Mesenchymal stem cell (in vitro differentiated cells and primary cell): ENCODE results near the gene HIPK3.
A peak's percentile ranks its signal among the peaks of the same experiment; 100 is the strongest.

ENCODE experiments used
- DNase-seq: peaks from one replicate; pipeline ENCODE4 v3.0.0-alpha.2; 2013
- H2AFZ ChIP-seq: one replicate; pipeline ENCODE4 v1.6.1; 2013; ENCODE audit warnings: low read depth, mild to moderate bottlenecking, control low read depth, inconsistent platforms, low read length, moderate library complexity
- H2AK5ac ChIP-seq: 2 replicates; pipeline ENCODE4 v1.6.1; 2013; ENCODE audit warnings: low read length, moderate library complexity, mild to moderate bottlenecking, inconsistent platforms; ENCODE audit not compliant: severe bottlenecking
- H2BK120ac ChIP-seq: one replicate; pipeline ENCODE4 v1.6.1; 2013; ENCODE audit warnings: low read depth, mild to moderate bottlenecking, inconsistent platforms, low read length, moderate library complexity
- H2BK12ac ChIP-seq, 2 experiments: one replicate each; pipeline ENCODE4 v1.6.1; 2013; ENCODE audit warnings: inconsistent platforms in 2 of 2, low read length in 2 of 2, mild to moderate bottlenecking in 2 of 2, moderate library complexity in 2 of 2, control low read depth in 1 of 2
- H2BK15ac ChIP-seq: one replicate; pipeline ENCODE4 v1.6.1; 2013; ENCODE audit warnings: mild to moderate bottlenecking, low read depth, inconsistent platforms; ENCODE audit not compliant: poor library complexity, severe bottlenecking
- H2BK5ac ChIP-seq: 2 replicates; pipeline ENCODE4 v1.6.1; 2013; ENCODE audit warnings: low read depth, mild to moderate bottlenecking, low read length, control low read depth, inconsistent platforms; ENCODE audit not compliant: poor library complexity, severe bottlenecking
- H3K14ac ChIP-seq, 2 experiments: one replicate each; pipeline ENCODE4 v1.6.1; 2013; ENCODE audit warnings: inconsistent platforms in 2 of 2, low read length in 2 of 2, control low read depth in 1 of 2, mild to moderate bottlenecking in 1 of 2, moderate library complexity in 1 of 2
- H3K18ac ChIP-seq, 2 experiments: one replicate each; pipeline ENCODE4 v1.6.1; 2013; ENCODE audit warnings: inconsistent platforms in 2 of 2, low read length in 2 of 2, control low read depth in 1 of 2, low read depth in 1 of 2, mild to moderate bottlenecking in 1 of 2
- H3K23ac ChIP-seq, 2 experiments: one replicate each; pipeline ENCODE4 v1.6.1; 2013; ENCODE audit warnings: inconsistent platforms in 2 of 2, low read length in 2 of 2, mild to moderate bottlenecking in 2 of 2, moderate library complexity in 2 of 2, control low read depth in 1 of 2
- H3K27ac ChIP-seq: 2 replicates; pipeline ENCODE4 v1.5.1; 2013; ENCODE audit warnings: mild to moderate bottlenecking, moderate library complexity, low read length, control low read depth, inconsistent platforms; ENCODE audit not compliant: poor library complexity, severe bottlenecking
- H3K27me3 ChIP-seq, 2 experiments: 2 replicates each; pipeline versions ENCODE4 v1.6.1 to v1.7.0; 2013; ENCODE audit warnings: low read length in 2 of 2, mild to moderate bottlenecking in 2 of 2, moderate library complexity in 2 of 2, control low read depth in 1 of 2, inconsistent platforms in 1 of 2; ENCODE audit not compliant: control insufficient read depth in 1 of 2, insufficient read depth in 1 of 2
- H3K36me3 ChIP-seq, 2 experiments: 2 replicates each; pipeline versions ENCODE4 v1.6.1 to v1.7.0; 2013; ENCODE audit warnings: low read length in 2 of 2, control low read depth in 1 of 2, inconsistent platforms in 1 of 2, low read depth in 1 of 2, mild to moderate bottlenecking in 1 of 2; ENCODE audit not compliant: insufficient read depth in 2 of 2, control insufficient read depth in 1 of 2
- H3K4ac ChIP-seq, 2 experiments: one replicate each; pipeline ENCODE4 v1.6.1; 2013; ENCODE audit warnings: inconsistent platforms in 2 of 2, low read length in 2 of 2, mild to moderate bottlenecking in 2 of 2, moderate library complexity in 2 of 2, control low read depth in 1 of 2, low read depth in 1 of 2
- H3K4me1 ChIP-seq: 2 replicates; pipeline ENCODE4 v1.6.1; 2013; ENCODE audit warnings: low read depth, low read length, control low read depth; ENCODE audit not compliant: control insufficient read depth, insufficient read depth
- H3K4me2 ChIP-seq: 2 replicates; pipeline ENCODE4 v1.6.1; 2013; ENCODE audit warnings: low read length, mild to moderate bottlenecking, inconsistent platforms; ENCODE audit not compliant: poor library complexity, severe bottlenecking
- H3K4me3 ChIP-seq, 2 experiments: 2 replicates each; pipeline versions ENCODE4 v1.5.1 to v1.7.0; 2013; ENCODE audit warnings: low read length in 2 of 2, mild to moderate bottlenecking in 2 of 2, control low read depth in 1 of 2, low read depth in 1 of 2; ENCODE audit not compliant: insufficient read depth in 1 of 2
- H3K79me1 ChIP-seq: replicated peaks from 2 replicates; pipeline ENCODE4 v1.6.1; 2013; ENCODE audit warnings: mild to moderate bottlenecking, control low read depth, low read length, inconsistent platforms; ENCODE audit not compliant: poor library complexity, severe bottlenecking
- H3K9ac ChIP-seq: 2 replicates; pipeline ENCODE4 v1.7.0; 2013; ENCODE audit warnings: mild to moderate bottlenecking, low read length, moderate library complexity
- H3K9me3 ChIP-seq: 2 replicates; pipeline ENCODE4 v1.7.0; 2013; ENCODE audit warnings: mild to moderate bottlenecking, low read length; ENCODE audit not compliant: control insufficient read depth
- H4K8ac ChIP-seq: one replicate; pipeline ENCODE4 v1.6.1; 2013; ENCODE audit warnings: inconsistent platforms, mild to moderate bottlenecking, low read length, moderate library complexity
- H4K91ac ChIP-seq: one replicate; pipeline ENCODE4 v1.6.1; 2013; ENCODE audit warnings: mild to moderate bottlenecking, low read length, inconsistent platforms
- WGBS: methylation state at CpG from one replicate; pipeline ENCODE4 v1.1.7; 2013; ENCODE audit warnings: mixed read lengths; 5-methylcytosine and 5-hydroxymethylcytosine counted together

HIPK3 gene

DNA sequence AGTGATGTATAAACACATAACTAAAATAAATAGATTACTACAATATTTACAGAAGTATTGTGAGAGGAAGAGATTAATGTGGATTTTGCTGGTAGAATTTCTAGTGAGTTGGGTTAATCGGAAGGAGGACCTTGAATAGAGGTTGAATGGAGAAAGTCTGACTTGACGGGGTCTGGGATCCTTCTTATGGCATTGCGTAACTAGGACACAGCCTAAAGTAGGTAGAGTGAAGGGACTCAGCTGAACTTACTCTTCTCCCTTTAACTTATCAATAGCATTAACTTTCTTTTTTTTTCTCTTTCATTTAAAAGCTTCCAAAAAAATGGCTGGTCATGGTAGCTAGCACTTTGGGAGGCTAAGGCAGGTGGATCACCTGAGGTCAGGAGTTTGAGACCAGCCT is 139.2 kb downstream of the HIPK3 start:
- Histone ChIP-seq H2AK5ac (no peak overlapping the region), H2AFZ (no peak overlapping the region), H2BK5ac (no peak overlapping the region), H4K91ac (no peak overlapping the region), H3K14ac (no peak overlapping the region), H3K4me1 (no peaks in the 10 kb centered on the region), H3K27me3 (no peaks in the 10 kb centered on the region), H3K4me3 (no peak overlapping the region), H4K8ac (no peak overlapping the region), H3K27ac (no peak overlapping the region), H3K23ac (no peak overlapping the region), H3K9ac (no peak overlapping the region), H3K9me3 (no peaks in the 10 kb centered on the region), H3K4me2 (no peak overlapping the region), H3K18ac (no peak overlapping the region), H2BK120ac (no peak overlapping the region), H3K4ac (no peak overlapping the region), H2BK15ac (no peak overlapping the region), H2BK12ac (no peak overlapping the region), H3K79me1 (peaks cover 6% of the 10 kb centered on the region), H3K36me3 (peaks cover 0 to 13% of the 10 kb centered on the region in 2 experiments)
- no peak for DNase-seq
- 100% methylated on average over 3 of the region's 3 CpGs for WGBS

DNA sequence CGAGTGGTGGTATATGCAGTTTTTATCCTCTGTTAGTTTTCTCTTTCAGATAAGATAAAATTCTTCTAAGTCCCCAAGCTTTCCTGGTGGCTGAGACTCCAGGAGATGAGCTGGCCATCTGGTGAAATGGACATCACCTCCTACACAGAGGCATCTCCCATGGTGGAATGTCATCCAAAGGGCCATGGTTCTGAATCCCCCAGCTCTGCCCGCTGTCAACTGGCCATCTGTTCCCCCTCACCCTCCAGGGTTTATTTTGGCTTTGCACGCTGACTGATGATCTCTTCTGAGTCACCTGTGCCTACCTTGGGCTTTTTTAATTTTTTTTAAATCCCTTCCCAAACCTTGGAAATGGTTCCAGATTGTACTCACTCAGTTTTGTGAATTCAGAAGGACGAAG is 142.2 kb downstream of the HIPK3 start:
- Histone ChIP-seq H2BK5ac (no peak overlapping the region), H3K4ac (no peak overlapping the region), H3K9ac (no peak overlapping the region), H2BK120ac (no peak overlapping the region), H3K79me1 (peaks cover 6% of the 10 kb centered on the region), H2BK12ac (no peak overlapping the region), H2AFZ (no peak overlapping the region), H4K91ac (no peak overlapping the region), H2BK15ac (no peak overlapping the region), H3K36me3 (peaks cover 0 to 3% of the 10 kb centered on the region in 2 experiments), H4K8ac (no peak overlapping the region), H3K14ac (no peak overlapping the region), H3K4me3 (no peak overlapping the region), H3K27ac (no peak overlapping the region), H3K18ac (no peak overlapping the region), H3K4me2 (no peak overlapping the region), H3K27me3 (no peaks in the 10 kb centered on the region), H3K23ac (no peak overlapping the region), H3K4me1 (peaks cover 11% of the 10 kb centered on the region), H2AK5ac (no peak overlapping the region), H3K9me3 (no peaks in the 10 kb centered on the region)
- no peak for DNase-seq
- 88% methylated on average over 3 of the region's 4 CpGs for WGBS

DNA sequence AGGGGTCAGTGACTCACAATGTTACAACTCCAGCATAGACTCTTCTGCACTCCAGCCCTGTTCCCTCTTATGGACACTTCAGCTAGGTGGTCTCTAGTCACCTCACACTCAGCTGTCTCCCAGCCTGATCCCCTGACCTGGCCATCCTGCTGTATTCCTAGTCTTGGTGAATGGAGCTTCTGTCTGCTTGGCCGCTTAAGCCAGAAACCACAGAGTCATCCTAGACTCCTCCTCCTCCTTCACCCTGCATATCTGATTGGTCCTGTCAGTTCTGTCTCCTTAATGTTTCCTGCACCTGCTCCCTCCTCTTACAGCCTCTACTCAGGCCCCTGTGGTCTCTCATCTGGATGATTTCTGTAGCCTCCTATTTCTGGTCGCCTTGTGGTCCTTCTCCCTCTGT is 144.9 kb downstream of the HIPK3 start:
- Histone ChIP-seq H2AFZ (no peak overlapping the region), H3K4ac (no peak overlapping the region), H2BK15ac (no peak overlapping the region), H2AK5ac (no peak overlapping the region), H3K4me3 (no peak overlapping the region), H3K27ac (no peak overlapping the region), H3K18ac (no peak overlapping the region), H3K4me1 (peaks cover 11% of the 10 kb centered on the region), H3K14ac (no peak overlapping the region), H3K9me3 (no peaks in the 10 kb centered on the region), H3K36me3 (peaks cover 0 to 3% of the 10 kb centered on the region in 2 experiments), H3K79me1 (peaks cover 11% of the 10 kb centered on the region), H3K9ac (no peak overlapping the region), H4K8ac (no peak overlapping the region), H2BK5ac (no peak overlapping the region), H4K91ac (no peak overlapping the region), H3K23ac (no peak overlapping the region), H3K4me2 (no peak overlapping the region), H2BK12ac (no peak overlapping the region), H2BK120ac (no peak overlapping the region), H3K27me3 (no peaks in the 10 kb centered on the region)
- WGBS: 64% methylated on average over 2 of the region's 2 CpGs
- no peak for DNase-seq

DNA sequence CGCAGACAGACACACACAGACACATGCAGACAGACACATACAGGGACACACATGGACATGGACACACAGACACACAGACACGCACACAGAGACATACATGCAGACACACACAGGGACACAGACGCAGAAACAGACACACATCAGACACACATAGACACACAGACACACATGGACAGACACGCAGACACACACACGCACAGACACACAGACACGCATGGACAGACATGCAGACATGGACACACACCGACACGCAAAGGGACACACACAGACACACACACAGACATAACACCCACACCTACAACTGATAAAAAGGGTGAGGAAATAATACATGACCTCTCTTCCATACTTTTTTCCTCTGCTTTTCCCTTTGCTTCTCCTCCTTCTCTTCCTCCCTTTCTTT is 146.2 kb downstream of the HIPK3 start:
- no peak overlapping the region for H4K8ac ChIP-seq
- H2BK120ac ChIP-seq: no peak overlapping the region
- H3K27me3 ChIP-seq: no peaks in the 10 kb centered on the region
- DNase-seq: no peak
- H2AFZ ChIP-seq: no peak overlapping the region
- WGBS: 96% methylated on average over 8 of the region's 8 CpGs
- no peak overlapping the region for H3K27ac ChIP-seq
- no peak overlapping the region for H2BK12ac ChIP-seq
- H3K18ac ChIP-seq: no peak overlapping the region
- no peak overlapping the region for H3K4me3 ChIP-seq
- peaks cover 12% of the 10 kb centered on the region for H3K79me1 ChIP-seq
- H2BK15ac ChIP-seq: no peak overlapping the region
- no peak overlapping the region for H3K4me2 ChIP-seq
- H3K23ac ChIP-seq: no peak overlapping the region
- no peak overlapping the region for H2AK5ac ChIP-seq
- peak overlapping the region; percentile 14 for H4K91ac ChIP-seq
- H3K4ac ChIP-seq: no peak overlapping the region
- no peak overlapping the region for H2BK5ac ChIP-seq
- H3K36me3 ChIP-seq: peaks cover 0 to 3% of the 10 kb centered on the region in 2 experiments
- peaks cover 11% of the 10 kb centered on the region for H3K4me1 ChIP-seq
- no peak overlapping the region for H3K9ac ChIP-seq
- no peaks in the 10 kb centered on the region for H3K9me3 ChIP-seq
- H3K14ac ChIP-seq: no peak overlapping the region
